Forelimb muscle (tissue), 1 donor: Measurements from ENCODE around the gene CBX8. TPM values are rescaled to one million over a fixed set of nuclear protein-coding genes. Genes with fewer than 3 reads are reported as not detected.
"Not testable (repeated sequence)": the region's sequence is repeated elsewhere in the genome, so short reads cannot be mapped to it uniquely, and the experiment has no call there.

Experiments
- DNase-seq: peaks from one replicate; pipeline ENCODE4 v3.0.0-alpha.2; 2013; ENCODE audit warnings: low read depth
- polyA plus RNA-seq: library from polyadenylated mRNA; unstranded; fragments of 120-200 nt; gene quantifications from one replicate; pipeline ENCODE4 v1.2.1, GENCODE V29; 2013; ENCODE audit not compliant: insufficient read length

CBX8 gene
- polyA plus RNA-seq, 1 donor, result 5.6 TPM

DNA sequence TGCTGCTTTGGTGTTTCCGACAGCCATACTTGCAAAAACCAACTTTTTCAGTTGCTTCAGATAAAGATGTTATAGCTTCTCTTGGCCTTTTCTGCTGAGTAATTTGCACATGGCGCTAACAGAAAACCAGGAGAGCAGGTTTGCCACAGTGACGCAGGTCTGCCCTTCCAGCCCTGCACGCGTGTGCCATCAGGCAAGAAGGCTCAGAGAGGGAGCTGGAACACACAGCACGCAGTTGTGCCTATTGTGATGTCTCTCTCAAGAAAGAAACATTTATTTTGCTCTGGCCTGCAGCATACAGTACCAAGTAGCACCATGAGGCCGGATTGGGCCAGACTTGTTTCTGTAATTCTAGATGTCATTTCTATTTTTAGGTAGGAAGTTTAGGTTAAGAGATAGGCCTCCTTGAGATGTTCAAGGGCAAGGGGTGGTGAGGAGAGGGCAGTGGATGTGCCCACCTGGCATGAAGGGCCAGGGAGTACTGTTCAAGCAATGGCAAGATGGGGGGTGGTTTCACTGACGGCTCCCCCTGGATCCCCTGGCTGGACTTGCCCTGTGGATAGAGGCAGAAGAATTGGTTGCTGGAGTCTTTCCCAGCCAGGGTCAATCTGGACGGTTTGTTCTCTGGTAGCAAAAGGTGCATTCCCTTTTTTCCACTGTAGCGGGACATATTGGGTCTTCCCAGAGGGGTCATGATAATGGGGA is 17.1 kb downstream of the CBX8 start:
- no peak for DNase-seq

DNA sequence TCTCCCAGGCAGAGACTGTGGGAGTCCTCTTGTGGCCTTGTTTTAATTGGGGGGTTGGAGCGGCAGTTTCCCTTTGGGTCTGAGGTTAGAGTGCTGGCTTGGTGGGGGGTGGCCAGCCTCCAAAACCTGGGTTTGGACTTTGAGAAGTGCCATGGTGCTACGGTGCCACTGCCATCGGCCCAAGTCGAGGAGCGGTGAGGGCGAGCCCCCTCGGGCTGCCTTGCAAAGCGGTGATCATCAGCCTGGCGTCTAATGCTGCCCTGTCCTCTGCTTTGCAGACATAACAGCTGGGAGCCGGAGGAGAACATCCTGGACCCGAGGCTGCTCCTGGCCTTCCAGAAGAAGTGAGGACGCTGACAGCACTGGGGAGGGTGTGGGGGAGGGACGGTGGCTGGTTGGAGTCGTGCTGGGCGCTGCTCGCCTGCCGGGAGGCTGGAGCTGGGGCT is 17.8 kb downstream of the CBX8 start:
- no peak for DNase-seq

DNA sequence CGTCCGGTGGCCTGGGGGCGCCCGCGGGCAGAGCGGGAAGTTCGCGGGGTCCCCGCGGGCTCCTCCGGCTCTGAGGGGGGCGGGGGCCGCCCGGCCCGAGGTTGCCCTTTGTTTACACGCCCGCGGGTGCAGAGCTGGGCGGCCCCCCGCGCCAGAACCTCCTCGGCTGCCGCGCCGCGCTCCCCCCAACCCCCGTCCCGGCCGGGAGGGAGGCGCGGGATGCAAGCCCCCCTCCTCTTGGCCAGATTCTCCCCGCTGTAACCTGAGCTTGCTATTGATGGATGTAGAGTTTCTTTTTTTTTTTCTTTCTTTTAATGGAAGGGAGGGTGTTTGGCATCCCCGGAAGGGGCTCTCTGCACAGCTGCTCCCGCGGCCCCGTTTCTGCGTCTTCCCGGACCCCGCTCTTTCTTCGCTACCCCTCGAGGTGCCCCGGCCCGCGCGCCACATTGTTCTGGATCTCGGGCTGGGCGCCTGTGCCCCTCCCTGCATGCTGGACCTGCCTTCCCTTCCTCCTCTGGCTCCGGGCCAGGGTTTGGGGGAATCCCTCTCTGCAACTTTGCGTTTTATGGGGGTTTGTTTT is 18.3 kb downstream of the CBX8 start:
- no peak for DNase-seq

DNA sequence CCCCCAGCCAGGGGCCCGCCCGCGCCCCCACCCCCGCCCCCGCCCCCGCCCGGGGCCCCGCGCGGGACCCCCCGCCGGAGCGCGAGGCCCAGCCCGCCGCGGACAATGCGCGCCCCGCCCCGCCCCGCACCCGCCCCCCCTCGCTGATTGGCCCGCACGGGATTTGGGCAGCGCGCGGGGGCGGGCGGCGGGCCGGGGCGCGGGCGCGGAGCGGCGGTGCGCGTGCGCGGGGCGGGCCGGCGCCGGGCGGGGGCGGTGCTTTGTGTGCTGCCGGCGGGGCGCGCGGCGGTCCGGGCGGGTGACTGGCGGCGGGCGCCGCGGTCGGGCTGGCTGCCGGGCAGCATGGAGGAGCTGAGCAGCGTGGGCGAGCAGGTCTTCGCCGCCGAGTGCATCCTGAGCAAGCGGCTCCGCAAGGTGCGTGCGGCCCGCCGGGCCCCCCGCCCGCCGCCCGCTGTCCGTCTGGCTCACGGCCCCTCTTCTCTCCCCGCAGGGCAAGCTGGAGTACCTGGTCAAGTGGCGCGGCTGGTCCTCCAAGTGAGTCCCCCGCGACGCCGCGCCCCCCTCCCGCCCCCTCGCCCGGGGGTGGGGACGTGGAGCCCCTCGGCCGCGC is 18.9 kb downstream of the CBX8 start, which contains the start of gene CBX2:
CBX2 (plus strand) TSS at position 255 of the 610 bp plus-strand sequence; CDS start at position 343, 88 bp downstream.
- DNase-seq, result no peak

DNA sequence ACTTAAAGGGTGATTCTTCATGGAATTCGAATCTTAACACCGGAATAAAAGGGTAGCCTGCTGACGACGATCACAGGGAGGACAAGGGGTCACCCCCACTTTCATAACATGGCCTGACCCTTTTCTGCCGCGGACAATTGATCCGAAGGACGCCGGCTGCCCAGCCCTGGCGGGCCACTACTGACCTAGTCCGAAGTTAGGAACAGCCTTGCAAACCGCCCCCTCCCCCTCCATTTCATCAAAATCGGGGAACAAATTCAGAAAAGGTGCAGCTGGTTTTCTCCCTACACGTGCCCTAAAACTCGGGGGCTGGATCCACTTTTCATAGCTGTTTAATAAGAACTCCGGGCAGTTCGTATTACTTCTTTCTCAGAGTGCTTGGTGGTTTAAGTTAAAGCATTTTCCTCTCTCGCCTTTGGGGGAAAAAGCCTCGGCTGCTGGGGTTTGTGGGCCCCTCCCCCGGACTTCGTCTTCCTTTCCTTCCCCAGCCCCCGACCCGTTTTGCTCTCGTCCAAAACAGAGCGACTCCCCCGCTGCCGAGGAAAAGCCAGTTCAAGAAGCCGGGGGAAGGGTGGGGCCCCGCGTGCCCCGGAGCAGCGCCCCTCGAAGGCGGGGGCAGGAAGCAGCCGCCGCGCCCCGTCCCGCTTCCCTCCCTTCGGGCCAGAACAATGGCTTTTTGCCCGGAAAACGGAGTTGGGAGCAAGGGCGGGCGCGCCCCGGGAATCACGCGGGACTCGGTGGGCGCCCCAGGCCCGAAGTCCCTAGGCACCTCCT is 19.6 kb downstream of the CBX8 start:
- DNase-seq, result no peak

DNA sequence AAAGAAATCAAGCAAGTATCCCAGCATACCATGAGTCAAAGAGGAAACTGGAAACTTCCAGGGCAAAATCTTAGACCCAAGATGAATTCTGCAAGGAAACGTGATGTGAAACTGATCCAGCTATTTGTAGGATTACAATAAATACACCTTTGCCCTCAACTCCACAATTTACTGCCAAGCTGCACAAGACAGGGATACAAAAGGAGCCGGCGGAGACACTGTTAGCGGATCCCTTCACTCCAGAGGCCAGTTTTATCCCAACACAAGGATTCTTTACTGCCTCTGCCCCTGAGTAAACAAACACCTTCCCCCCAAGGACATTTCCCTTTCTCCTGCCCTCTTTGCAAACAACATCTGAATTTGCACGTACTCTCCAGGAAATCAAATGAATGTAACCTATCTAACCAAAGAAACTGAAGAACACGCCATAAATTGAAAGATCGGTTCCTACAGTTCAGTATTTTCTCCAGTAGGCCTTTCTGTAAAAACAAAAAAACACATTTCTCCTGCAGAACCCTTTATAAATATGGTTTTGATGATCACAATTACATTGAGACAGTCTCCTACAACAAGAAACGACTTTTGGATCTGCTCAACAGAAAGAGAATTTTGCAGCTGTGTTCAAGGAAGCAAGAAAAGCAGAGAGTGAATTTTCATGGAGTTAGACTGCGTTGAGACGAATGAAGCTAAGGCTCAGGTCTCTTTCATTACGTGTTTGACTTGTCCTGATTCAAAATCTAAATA is 20.3 kb downstream of the CBX8 start:
- DNase-seq, result no peak

GRCh38 chr17:79775632-79776031 is 21.2 kb downstream of the CBX8 start:
- no peak for DNase-seq

- no peak for DNase-seq
Measured at GRCh38 chr17:79774561-79774975, 22.3 kb downstream of the CBX8 start.

DNA sequence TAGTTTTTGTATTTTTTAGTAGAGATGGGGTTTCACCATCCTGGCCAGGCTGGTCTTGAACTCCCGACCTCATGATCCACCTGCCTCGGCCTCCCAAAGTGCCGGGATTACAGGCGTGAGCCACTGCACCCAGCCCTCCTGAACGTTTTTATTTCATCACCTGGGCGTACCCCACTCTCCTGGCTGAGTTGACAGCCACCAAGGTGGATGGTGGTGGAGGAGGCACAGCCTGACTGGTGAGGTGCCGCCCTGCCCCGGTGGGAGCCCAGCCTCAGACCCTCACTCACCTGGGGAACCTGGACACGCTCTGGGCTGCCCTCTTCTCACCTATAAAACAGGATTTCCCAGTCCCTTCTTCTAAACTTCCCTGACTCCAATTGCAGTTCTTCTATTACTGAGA is 24.2 kb downstream of the CBX8 start:
- DNase-seq, result not testable (repeated sequence)

DNA sequence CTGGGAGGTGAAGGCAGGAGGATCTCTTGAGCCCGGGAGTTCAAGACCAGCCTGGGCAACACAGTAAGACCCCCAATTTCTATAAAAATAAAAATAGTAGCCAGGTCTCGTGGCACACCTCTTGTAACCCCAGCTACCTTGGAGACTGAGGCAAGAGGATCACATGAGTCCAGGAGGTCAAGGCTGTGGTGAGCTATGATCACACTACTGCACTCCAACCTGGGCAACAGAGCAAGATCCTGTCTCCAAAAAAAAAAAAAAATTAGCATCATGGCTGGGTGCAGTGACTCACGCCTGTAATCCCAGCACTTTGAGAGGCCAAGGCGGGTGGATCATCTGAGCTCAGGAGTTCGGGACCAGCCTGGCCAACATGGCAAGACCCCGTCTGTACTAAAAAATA is 25.6 kb downstream of the CBX8 start:
- no peak for DNase-seq

- DNase-seq, result no peak
Measured at GRCh38 chr17:79769570-79770506, 27.0 kb downstream of the CBX8 start.

GRCh38 chr17:79765708-79766107 is 31.2 kb downstream of the CBX8 start:
- DNase-seq, result no peak

DNA sequence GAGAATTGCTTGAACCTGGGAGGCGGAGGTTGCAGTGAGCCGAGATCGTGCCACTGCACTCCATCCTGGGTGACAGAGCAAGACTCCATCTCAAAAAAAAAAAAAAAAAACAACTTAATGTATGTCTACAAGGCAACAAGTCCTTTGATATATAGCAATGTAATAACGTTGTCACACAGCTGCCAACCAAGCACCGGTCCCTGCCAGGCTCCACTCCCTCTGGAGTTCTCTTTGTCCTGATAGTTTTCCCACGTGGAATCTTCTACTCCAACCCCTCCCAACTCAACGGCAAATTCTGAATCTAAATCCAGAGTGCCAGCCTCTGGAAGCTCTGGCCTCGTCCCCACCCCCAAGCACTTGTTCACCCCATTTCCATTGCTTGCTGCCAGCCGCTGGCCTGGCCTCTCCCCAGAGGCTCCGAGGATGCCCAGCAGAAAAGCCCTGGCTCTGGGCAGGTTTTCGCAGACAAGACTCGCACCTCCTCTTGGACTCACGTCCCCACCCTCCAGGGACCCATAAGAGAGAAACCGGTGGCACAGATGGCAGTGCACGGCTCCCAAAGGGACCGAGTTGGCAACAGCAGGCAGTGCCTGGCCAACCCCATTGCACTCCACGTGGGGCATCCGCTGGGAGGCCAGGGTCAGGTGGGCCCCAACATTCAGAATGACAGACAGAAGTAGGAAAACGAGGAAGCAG is 34.8 kb downstream of the CBX8 start:
- DNase-seq, result no peak

- DNase-seq, result no peak
Measured at GRCh38 chr17:79760197-79760906, 36.5 kb downstream of the CBX8 start.

DNA sequence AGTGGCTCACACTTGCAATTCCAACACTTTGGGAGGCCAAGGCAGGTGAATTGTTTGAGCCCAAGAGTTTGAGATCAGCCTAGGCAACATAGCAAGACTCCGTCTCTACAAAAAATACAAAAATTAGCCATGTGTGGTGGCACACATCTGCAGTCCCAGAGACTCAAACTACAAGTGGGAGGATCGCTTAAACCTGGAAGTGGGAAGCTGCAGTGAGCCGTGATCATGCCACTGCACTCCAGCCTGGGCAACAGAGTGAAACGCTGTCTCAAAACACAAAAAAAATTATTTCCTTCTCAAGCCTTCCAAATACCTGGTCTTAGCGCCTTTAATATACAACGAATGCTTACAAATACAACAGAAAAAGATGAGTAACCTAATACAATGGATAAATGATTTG is 38.6 kb downstream of the CBX8 start:
- no peak for DNase-seq

GRCh38 chr17:79757140-79757745 is 39.6 kb downstream of the CBX8 start:
- no peak for DNase-seq

DNA sequence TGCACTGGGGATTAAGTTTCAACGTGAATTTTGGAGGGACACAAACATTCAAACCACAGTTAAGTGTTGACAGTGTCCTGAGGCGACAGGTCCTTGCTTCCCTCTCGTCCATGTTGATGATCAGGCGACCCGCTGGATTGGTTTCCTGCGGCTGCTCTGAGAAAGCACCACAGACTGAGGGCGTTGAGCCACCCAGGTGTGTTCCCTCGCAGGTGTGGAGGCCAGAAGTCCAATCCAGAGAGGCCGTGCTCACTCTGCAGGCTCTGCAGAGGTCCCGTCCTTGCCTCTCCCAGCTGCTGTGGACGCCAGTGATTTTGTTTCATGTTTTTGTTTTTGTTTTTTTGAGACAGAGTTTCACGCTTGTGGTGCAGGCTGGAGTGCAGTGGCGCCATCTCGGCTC is 41.3 kb downstream of the CBX8 start:
- DNase-seq, result no peak

DNA sequence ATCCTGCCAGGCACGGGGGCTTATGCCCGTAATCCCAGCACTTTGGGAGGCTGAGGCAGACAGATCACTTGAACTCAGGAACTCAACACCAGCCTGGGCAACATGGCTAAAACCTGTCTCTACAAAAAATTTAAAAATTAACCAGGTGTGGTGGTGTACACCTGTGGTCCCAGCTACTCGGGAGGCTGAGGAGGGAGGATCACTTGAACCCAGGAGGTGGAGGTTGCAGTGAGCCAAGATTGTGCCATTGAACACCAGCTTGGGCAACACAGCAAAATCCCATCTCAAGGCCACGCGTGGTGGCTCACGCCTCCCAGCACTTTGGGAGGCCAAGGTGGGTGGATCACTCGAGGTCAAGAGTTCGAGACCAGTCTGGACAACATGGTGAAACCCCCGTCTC is 42.0 kb downstream of the CBX8 start:
- DNase-seq, result not testable (repeated sequence)

DNA sequence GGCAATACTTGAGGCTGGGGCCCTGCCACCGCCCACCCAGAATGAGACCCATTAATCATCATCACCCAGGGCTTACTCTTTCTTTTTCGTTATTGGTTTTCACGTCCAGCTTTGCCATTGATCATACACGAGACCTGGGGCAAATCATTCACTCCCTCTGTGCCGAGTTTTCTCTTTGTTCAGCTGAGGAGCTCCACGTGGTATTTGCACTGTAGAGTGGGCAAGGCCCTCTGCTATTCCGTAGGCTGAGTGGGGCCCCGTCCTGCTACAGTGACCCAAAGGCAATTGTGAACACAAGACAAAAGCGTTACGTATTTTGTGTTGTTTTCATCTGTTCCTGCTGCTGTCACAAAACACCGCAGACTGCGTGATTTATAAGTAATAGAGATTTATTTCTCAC is 42.5 kb downstream of the CBX8 start:
- no peak for DNase-seq
